Neuron (in vitro differentiated cells): Measurements from ENCODE around the gene SPAG16.

Experiments used
- H2AFZ ChIP-seq: one replicate; pipeline ENCODE4 v1.6.1; 2013; ENCODE audit warnings: low read depth, mild to moderate bottlenecking, inconsistent platforms, low read length, moderate library complexity
- H3K27me3 ChIP-seq: one replicate; pipeline ENCODE4 v1.6.1; 2013; ENCODE audit warnings: low read length; ENCODE audit not compliant: insufficient read depth
- H3K36me3 ChIP-seq: one replicate; pipeline ENCODE4 v1.6.1; 2013; ENCODE audit warnings: low read length; ENCODE audit not compliant: insufficient read depth
- H3K4me1 ChIP-seq: one replicate; pipeline ENCODE4 v1.6.1; 2013; ENCODE audit warnings: low read length; ENCODE audit not compliant: insufficient read depth
- H3K4me3 ChIP-seq: 2 replicates; pipeline ENCODE4 v1.5.1; 2013; ENCODE audit warnings: mild to moderate bottlenecking, low read length, moderate library complexity
- H3K9me3 ChIP-seq: one replicate; pipeline ENCODE4 v1.6.1; 2013; ENCODE audit warnings: low read length

Gene SPAG16

GRCh38 chr2:213429516-213429915 lies 145.3 kb downstream of the SPAG16 start:
- no peak overlapping the region for H2AFZ ChIP-seq
- H3K27me3 ChIP-seq: no peaks in the 10 kb centered on the region
- no peak overlapping the region for H3K4me3 ChIP-seq
- H3K36me3 ChIP-seq: no peaks in the 10 kb centered on the region
- no peaks in the 10 kb centered on the region for H3K4me1 ChIP-seq
- no peaks in the 10 kb centered on the region for H3K9me3 ChIP-seq

GRCh38 chr2:213443921-213444320 lies 159.7 kb downstream of the SPAG16 start:
- Histone ChIP-seq H3K9me3 (no peaks in the 10 kb centered on the region), H3K4me3 (no peak overlapping the region), H2AFZ (no peak overlapping the region), H3K27me3 (no peaks in the 10 kb centered on the region), H3K4me1 (no peaks in the 10 kb centered on the region), H3K36me3 (no peaks in the 10 kb centered on the region)

- H3K36me3 ChIP-seq: no peaks in the 10 kb centered on the region
- H3K27me3 ChIP-seq: no peaks in the 10 kb centered on the region
- H3K9me3 ChIP-seq: no peaks in the 10 kb centered on the region
- no peak overlapping the region for H3K4me3 ChIP-seq
- H3K4me1 ChIP-seq: peaks cover 3% of the 10 kb centered on the region
- H2AFZ ChIP-seq: peak overlapping the region; percentile 51
Measured at GRCh38 chr2:213451542-213452239, 167.4 kb downstream of the SPAG16 start.

DNA sequence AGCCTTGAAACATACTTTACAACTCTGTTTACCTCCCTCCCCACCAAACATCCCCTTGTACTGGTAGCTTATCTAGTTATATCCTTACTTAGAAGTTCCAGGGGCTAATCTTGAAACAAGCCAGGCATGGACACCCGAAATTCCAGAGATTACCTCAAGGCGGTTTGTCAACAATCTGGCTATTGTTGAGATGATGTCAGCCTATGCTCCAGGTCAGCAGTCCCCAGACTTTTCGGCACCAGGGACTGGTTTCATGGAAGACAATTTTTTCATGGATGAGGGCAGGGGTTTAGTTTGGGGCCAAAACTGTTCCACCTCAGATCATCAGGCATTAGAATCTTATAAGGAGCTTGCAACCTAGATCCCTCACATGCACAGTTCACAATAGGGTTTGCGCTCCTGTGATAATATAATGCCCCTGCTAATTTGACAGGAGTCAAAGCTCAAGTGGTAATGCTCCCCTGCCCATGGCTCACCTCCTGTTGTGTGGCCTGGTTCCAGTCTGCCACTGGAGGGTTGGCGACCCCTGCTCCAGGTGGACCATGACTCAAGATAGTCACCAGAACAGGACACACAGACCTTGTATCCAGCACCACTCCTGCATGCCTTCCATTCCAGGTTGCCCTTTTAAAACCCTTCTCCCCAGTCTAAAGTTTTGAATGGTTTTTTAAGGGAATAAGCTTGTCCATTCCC lies 171.2 kb downstream of the SPAG16 start:
- Histone ChIP-seq H2AFZ (no peak overlapping the region), H3K4me3 (no peak overlapping the region), H3K36me3 (no peaks in the 10 kb centered on the region), H3K9me3 (no peaks in the 10 kb centered on the region), H3K27me3 (no peaks in the 10 kb centered on the region), H3K4me1 (peaks cover 3% of the 10 kb centered on the region)

GRCh38 chr2:213475433-213475832 lies 191.2 kb downstream of the SPAG16 start:
- H3K27me3 ChIP-seq: no peaks in the 10 kb centered on the region
- no peaks in the 10 kb centered on the region for H3K4me1 ChIP-seq
- H3K36me3 ChIP-seq: no peaks in the 10 kb centered on the region
- no peak overlapping the region for H2AFZ ChIP-seq
- H3K4me3 ChIP-seq: no peak overlapping the region
- H3K9me3 ChIP-seq: peaks cover 6% of the 10 kb centered on the region

- Histone ChIP-seq H3K36me3 (no peaks in the 10 kb centered on the region), H3K27me3 (no peaks in the 10 kb centered on the region), H2AFZ (no peak overlapping the region), H3K9me3 (peaks cover 6% of the 10 kb centered on the region), H3K4me3 (no peak overlapping the region), H3K4me1 (no peaks in the 10 kb centered on the region)
Measured at GRCh38 chr2:213476641-213477040, 192.4 kb downstream of the SPAG16 start.

DNA sequence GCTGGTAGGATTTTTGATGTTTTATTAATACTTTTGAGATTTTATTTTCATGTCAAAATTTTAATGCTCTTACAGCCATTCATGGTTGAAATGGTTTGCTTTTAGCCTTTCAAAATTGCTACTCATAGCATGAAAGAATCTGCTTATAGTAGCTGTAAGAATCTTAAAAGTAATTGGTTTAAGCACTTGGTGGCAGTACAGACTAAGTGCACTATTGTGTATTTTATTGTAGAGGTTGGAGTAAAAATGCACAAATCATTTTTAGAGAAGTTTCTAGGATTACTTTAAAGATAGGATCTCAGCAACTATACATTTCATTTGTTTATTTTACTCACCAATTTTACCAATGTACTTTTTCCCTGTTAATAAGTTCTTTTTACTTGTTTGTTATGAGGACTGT lies 205.8 kb downstream of the SPAG16 start:
- Histone ChIP-seq H2AFZ (no peak overlapping the region), H3K4me1 (no peaks in the 10 kb centered on the region), H3K36me3 (no peaks in the 10 kb centered on the region), H3K4me3 (no peak overlapping the region), H3K9me3 (peaks cover 2% of the 10 kb centered on the region), H3K27me3 (no peaks in the 10 kb centered on the region)

DNA sequence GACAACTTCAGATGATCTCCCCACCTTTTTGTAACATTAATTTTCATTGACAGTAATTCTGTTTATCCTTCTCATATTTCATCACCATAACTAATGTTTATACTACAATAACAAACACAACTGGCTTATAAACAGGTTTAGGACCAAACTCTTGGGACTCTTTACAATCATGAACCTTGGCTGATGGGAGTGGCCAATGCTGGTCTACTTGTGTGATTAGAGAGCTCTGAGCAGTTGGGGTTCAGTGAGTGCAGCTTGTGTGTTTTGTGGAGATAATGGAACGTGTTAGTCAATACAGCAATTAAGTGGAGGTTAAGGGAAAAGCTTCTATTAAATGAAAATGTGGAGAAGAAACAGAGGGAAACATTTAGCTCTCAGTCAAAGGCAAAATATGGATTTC lies 207.1 kb downstream of the SPAG16 start:
- Histone ChIP-seq H3K36me3 (no peaks in the 10 kb centered on the region), H3K4me1 (no peaks in the 10 kb centered on the region), H3K4me3 (no peak overlapping the region), H2AFZ (no peak overlapping the region), H3K27me3 (no peaks in the 10 kb centered on the region), H3K9me3 (peaks cover 2% of the 10 kb centered on the region)

- Histone ChIP-seq H3K9me3 (peaks cover 2% of the 10 kb centered on the region), H3K27me3 (no peaks in the 10 kb centered on the region), H2AFZ (no peak overlapping the region), H3K36me3 (no peaks in the 10 kb centered on the region), H3K4me1 (no peaks in the 10 kb centered on the region), H3K4me3 (no peak overlapping the region)
Measured at GRCh38 chr2:213496226-213496625, 212.0 kb downstream of the SPAG16 start.

GRCh38 chr2:213500881-213501280 lies 216.6 kb downstream of the SPAG16 start:
- H3K4me3 ChIP-seq: no peak overlapping the region
- no peak overlapping the region for H2AFZ ChIP-seq
- no peaks in the 10 kb centered on the region for H3K4me1 ChIP-seq
- H3K27me3 ChIP-seq: no peaks in the 10 kb centered on the region
- H3K36me3 ChIP-seq: no peaks in the 10 kb centered on the region
- H3K9me3 ChIP-seq: no peaks in the 10 kb centered on the region

- peaks cover 5% of the 10 kb centered on the region for H3K9me3 ChIP-seq
- no peaks in the 10 kb centered on the region for H3K36me3 ChIP-seq
- no peak overlapping the region for H3K4me3 ChIP-seq
- no peaks in the 10 kb centered on the region for H3K4me1 ChIP-seq
- no peak overlapping the region for H2AFZ ChIP-seq
- H3K27me3 ChIP-seq: no peaks in the 10 kb centered on the region
Measured at GRCh38 chr2:213524164-213524563, 239.9 kb downstream of the SPAG16 start.

GRCh38 chr2:213537579-213537978 lies 253.3 kb downstream of the SPAG16 start:
- no peak overlapping the region for H2AFZ ChIP-seq

GRCh38 chr2:213544940-213545339 lies 260.7 kb downstream of the SPAG16 start:
- Histone ChIP-seq H3K4me1 (no peaks in the 10 kb centered on the region), H3K9me3 (no peaks in the 10 kb centered on the region), H3K27me3 (no peaks in the 10 kb centered on the region), H2AFZ (no peak overlapping the region), H3K4me3 (no peak overlapping the region), H3K36me3 (no peaks in the 10 kb centered on the region)

More at GRCh38 chr2:213537579-213537978, 253.3 kb downstream of the SPAG16 start:
- H3K27me3 ChIP-seq: no peaks in the 10 kb centered on the region
- H3K36me3 ChIP-seq: no peaks in the 10 kb centered on the region
- no peak overlapping the region for H3K4me3 ChIP-seq
- H3K9me3 ChIP-seq: no peaks in the 10 kb centered on the region
- H3K4me1 ChIP-seq: no peaks in the 10 kb centered on the region
